SK-N-SH treated with all-trans-retinoic acid at 6 μM for 48 hours (cell line): ENCODE measurements around the gene TIAM1.

Experiments
- CREB5 ChIP-seq: fragments of 250-450 bp; sonication (Bioruptor Pico); IDR thresholded peaks from 2 replicates; pipeline ENCODE4 v1.5.1; 2020; ENCODE audit warnings: low read depth, mild to moderate bottlenecking, moderate library complexity
- CSDC2 ChIP-seq: fragments of 250-450 bp; sonication (Bioruptor Pico); IDR thresholded peaks from 2 replicates; pipeline ENCODE4 v1.5.0; 2020; ENCODE audit warnings: mild to moderate bottlenecking, moderate library complexity
- POU6F1 ChIP-seq: fragments of 250-450 bp; sonication (Bioruptor Pico); IDR thresholded peaks from 2 replicates; pipeline ENCODE4 v1.8.0; 2021; ENCODE audit warnings: low read depth, mild to moderate bottlenecking, moderate library complexity, borderline replicate concordance
- RARB ChIP-seq: fragments of 250-450 bp; sonication (Bioruptor Pico); IDR thresholded peaks from 2 replicates; pipeline ENCODE4 v1.8.0; 2021; ENCODE audit warnings: mild to moderate bottlenecking, moderate library complexity
- SNAI2 ChIP-seq: fragments of 250-450 bp; sonication (Bioruptor Pico); IDR thresholded peaks from 2 replicates; pipeline ENCODE4 v1.5.0; 2020; ENCODE audit warnings: mild to moderate bottlenecking, moderate library complexity
- ZNF8 ChIP-seq: fragments of 450-650 bp; formaldehyde crosslinking; IDR thresholded peaks from 2 replicates; pipeline ENCODE4 v1.5.0; 2020; ENCODE audit warnings: mild to moderate bottlenecking, moderate library complexity

DNA sequence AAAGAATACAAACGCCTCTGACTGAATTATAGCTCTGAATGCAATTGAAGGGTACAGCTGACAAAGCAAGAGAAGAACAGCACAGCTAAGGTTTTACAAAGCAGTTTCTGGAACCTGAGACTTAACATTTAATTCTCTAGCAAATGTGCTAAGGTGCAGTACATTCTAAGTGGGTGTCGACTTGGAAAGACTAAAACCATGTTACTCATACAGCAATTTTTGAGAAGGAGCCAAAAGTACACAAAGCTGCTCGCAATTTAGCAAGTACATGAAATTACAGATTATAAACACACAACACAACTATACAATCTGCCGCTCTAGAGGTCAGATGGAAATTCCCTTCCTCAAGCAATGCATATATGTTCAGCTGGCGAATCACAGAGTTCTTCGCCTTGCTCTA lies 121.9 kb downstream of the TIAM1 start:
- TF ChIP-seq SNAI2 (CRISPR knock-in tag) (no peak), CREB5 (no peak), POU6F1 (no peak), ZNF8 (no peak), CSDC2 (CRISPR knock-in tag) (no peak), RARB (CRISPR knock-in tag) (no peak)
